AG09309 (cell line): ENCODE data around the gene JAML.

Experiments used
- DNase-seq: peaks from one replicate; pipeline ENCODE4 v3.0.0-alpha.2; 2010; ENCODE audit warnings: low read depth
- H3K4me3 ChIP-seq: 2 replicates; pipeline ENCODE4 v1.5.1; 2011; ENCODE audit warnings: mild to moderate bottlenecking, low read depth, low read length, moderate library complexity; ENCODE audit not compliant: control insufficient read depth
- TF ChIP-seq, protein P1 (sequence below): IDR thresholded peaks from 2 replicates; pipeline ENCODE4 v1.5.1; 2011; ENCODE audit warnings: mild to moderate bottlenecking, low read depth, low read length, inconsistent platforms; ENCODE audit not compliant: insufficient read depth, control insufficient read depth; ENCODE audit errors: missing control alignments

JAML gene

DNA sequence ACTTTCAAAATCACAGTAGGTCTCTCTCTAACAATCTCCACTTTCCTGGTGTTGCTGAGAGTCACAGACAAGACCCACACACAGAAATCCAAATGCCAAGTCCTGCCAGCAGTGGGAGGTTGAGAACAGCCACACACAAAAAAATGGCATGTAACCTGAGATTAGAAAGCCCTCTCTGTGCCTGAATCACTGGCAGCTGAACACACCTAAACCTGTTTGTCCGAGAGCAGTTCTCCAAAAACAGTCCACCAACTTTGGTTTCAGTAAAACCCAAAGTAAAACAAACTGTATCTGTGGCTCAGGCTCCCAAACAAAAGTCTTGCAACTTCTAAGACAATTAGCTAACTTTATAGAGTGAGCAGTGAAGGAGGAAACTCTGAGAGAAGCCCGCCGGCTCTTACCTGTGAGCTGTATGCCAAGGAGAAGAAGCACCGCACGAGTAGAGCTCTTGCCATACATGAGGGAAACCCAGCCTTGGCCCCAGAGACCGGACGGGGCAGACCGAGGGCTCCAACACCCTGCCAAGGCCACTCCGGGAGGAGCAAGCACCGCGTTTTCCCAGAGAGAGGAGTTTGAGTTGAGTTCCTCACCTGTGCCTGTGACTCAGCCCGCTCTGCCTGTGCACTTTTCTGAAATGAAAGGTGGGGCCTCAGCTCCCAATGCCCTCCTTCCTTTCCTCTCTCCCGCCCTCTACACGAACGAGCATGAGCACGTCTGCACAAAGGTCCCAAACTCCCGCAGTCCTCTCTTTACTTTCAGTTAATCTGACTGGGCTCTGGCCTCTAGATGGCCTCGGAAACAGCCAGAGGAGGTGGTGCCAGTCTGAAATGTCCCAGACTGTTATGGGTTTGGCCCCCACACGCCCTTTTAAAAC, 39.1 kb upstream of the JAML start, which contains the start of gene MPZL2:
Gene MPZL2, minus strand, starts transcription at position 603 of the 874 bp plus-strand sequence. Its CDS starts 144 bp downstream, at position 459.
- H3K4me3 ChIP-seq: no peak within 1 kb of the TSS
- no peak for DNase-seq
- TF ChIP-seq, protein P1, sequence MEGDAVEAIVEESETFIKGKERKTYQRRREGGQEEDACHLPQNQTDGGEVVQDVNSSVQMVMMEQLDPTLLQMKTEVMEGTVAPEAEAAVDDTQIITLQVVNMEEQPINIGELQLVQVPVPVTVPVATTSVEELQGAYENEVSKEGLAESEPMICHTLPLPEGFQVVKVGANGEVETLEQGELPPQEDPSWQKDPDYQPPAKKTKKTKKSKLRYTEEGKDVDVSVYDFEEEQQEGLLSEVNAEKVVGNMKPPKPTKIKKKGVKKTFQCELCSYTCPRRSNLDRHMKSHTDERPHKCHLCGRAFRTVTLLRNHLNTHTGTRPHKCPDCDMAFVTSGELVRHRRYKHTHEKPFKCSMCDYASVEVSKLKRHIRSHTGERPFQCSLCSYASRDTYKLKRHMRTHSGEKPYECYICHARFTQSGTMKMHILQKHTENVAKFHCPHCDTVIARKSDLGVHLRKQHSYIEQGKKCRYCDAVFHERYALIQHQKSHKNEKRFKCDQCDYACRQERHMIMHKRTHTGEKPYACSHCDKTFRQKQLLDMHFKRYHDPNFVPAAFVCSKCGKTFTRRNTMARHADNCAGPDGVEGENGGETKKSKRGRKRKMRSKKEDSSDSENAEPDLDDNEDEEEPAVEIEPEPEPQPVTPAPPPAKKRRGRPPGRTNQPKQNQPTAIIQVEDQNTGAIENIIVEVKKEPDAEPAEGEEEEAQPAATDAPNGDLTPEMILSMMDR: no peak

DNA sequence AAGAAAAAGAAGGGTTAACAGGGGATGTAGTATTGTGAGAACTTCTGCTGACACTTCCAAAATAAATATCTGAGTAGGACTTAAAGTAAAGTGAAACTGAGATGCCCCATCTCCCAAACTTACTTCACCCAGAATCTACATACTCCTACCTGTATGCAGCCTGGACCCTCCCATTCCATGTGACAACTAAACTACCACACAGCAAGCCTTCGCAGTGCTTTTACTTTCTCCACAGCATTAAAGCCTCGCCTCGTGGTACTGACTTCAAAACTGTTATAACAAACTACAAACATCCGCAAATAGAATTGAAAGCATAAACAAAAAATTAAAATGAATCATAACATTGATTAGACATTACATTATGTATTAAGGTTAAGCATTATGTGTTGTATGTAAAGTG, 38.3 kb upstream of the JAML start:
- TF ChIP-seq, protein P1: no peak
- no peak overlapping the region for H3K4me3 ChIP-seq

DNA sequence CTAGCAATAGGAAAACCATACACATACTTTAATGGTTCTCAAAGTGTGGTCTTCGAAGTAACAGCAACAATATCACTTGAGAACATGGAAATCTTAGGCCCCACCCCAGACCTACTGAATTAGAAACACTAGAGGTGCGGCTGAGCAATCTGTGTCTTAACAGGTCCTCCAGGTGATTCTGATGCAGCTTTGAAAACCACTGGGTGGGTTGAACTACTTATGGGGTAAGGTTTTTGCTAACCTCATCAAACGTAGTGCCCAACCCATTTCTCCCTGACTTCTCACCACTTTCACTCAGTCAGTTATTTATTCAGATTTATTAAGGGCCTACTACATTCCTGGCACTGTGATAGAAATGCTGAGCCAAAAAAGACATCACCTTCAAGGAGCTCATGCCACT, 35.5 kb upstream of the JAML start:
- no peak for DNase-seq
- TF ChIP-seq, protein P1: no peak

More for the DNA sequence above, 38.3 kb upstream of the JAML start:
- no peak for DNase-seq

DNA sequence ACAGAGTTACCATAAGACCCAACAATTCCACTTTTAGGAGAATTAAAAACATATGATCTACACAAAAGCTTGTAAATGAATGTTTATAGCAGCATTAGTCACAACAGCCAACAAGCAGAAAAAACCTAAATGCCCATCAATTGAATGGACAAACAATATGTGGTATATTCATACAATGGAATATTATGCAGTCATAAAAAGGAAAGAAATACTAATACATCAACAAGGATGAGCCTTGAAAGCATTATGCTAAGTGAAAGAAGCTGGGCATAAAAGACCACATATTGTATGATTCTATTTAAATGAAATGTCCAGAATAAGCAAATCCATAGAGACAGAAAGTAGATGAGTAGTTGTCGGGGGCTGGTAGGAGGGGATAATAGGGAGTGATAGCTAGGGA, 34.3 kb upstream of the JAML start:
- DNase-seq: no peak
- TF ChIP-seq, protein P1: no peak
- no peak overlapping the region for H3K4me3 ChIP-seq

More for the DNA sequence above, 35.5 kb upstream of the JAML start:
- no peak overlapping the region for H3K4me3 ChIP-seq

DNA sequence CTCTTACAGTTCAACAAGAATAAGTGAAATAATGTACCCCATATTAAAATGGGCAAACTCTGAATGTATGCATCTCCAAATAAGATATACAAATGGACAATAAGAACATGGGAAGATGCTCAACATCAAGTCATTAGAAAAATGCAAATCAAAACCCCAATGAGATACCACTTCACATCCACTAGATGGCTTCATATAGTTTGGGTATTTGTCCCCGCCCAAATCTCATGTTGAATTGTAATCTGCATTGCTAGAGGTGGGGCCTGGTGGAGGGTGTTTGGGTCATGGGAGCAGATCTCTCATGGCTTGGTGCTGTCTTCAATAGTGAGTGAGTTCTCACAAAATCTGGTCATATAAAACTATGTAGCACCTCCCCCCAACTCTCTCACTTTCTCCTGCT, 33.6 kb upstream of the JAML start:
- no peak for DNase-seq
- H3K4me3 ChIP-seq: no peak overlapping the region
- TF ChIP-seq, protein P1: peak; percentile 14

DNA sequence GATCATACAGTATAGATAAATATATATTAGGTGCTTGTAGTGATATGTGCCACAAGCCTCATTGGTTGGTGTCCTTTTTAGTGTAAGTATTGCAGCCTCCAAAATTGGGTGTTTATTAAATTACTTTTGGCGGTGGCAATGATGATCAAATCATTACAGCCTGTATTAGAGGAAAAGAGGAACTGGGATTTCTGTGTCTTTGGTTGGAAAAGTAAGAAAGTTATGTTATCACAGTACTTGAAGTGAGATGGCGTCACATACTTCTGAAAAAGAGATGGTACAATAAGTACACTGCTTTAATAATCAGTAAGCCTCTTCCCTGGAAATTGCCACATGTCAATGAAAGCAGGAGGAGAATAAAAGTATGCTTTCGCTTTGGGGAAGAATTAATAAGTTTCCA, 27.9 kb upstream of the JAML start:
- TF ChIP-seq, protein P1: no peak
- no peak for DNase-seq
- no peak overlapping the region for H3K4me3 ChIP-seq
